D721Med (cell line): ENCODE results near the gene SERPINH1.

Experiments
- DNase-seq: peaks from one replicate; pipeline ENCODE4 v3.0.0; 2011; ENCODE audit warnings: low spot score; ENCODE audit not compliant: insufficient read length
- FAIRE-seq: peaks from 2 replicates; lab custom pipeline; 2011; peaks lifted over from hg19 to GRCh38; lab: Jason Lieb, UNC
- TF ChIP-seq, protein P1 (sequence below): IDR thresholded peaks from 2 replicates; pipeline ENCODE4 v1.5.1; 2012; ENCODE audit warnings: mild to moderate bottlenecking, control low read depth; ENCODE audit not compliant: insufficient read depth; ENCODE audit errors: missing control alignments

SERPINH1 gene

DNA sequence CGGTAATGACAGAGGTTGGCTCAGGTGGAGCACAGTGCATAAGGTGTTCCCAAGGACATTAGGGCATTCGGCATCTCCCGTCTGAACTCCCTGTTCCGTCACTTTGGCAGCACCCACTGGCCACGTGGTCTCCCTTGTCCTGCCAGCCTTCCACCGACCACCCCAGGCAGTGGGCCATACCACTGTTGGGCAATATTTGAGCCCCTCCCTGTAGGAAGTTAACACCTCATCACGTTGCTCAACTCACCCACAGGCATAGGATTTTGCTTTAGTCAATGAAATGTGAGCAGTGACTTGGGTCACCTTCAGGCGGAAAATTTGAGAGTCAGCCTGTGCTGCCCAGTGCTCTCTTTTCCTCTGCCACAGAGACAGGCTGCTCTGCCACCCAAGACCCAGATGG, 44.0 kb downstream of the SERPINH1 start:
- TF ChIP-seq, protein P1, sequence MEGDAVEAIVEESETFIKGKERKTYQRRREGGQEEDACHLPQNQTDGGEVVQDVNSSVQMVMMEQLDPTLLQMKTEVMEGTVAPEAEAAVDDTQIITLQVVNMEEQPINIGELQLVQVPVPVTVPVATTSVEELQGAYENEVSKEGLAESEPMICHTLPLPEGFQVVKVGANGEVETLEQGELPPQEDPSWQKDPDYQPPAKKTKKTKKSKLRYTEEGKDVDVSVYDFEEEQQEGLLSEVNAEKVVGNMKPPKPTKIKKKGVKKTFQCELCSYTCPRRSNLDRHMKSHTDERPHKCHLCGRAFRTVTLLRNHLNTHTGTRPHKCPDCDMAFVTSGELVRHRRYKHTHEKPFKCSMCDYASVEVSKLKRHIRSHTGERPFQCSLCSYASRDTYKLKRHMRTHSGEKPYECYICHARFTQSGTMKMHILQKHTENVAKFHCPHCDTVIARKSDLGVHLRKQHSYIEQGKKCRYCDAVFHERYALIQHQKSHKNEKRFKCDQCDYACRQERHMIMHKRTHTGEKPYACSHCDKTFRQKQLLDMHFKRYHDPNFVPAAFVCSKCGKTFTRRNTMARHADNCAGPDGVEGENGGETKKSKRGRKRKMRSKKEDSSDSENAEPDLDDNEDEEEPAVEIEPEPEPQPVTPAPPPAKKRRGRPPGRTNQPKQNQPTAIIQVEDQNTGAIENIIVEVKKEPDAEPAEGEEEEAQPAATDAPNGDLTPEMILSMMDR = no peak
- DNase-seq (no peak), FAIRE-seq (no peak)

DNA sequence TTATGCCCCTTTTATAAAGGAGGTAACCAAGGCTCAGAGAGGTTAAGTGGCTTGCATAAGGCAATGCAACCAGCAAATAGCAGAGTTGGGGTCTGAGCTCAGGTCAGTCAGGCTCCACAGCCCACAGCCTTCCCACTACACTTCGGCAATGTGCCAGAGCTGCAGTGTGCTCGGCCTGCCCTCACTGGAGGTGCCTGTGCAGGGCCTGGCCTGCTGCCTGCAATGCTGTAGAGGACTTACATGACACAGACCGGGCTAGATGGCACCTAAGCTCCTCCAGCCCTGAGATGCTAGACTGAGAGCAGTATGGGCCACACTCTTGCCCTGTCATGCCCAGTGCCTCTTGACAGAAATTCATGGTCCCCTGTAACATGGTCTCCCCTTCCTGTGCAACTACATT, 49.8 kb downstream of the SERPINH1 start:
- FAIRE-seq (no peak), DNase-seq (no peak)
- TF ChIP-seq, protein P1 = no peak

DNA sequence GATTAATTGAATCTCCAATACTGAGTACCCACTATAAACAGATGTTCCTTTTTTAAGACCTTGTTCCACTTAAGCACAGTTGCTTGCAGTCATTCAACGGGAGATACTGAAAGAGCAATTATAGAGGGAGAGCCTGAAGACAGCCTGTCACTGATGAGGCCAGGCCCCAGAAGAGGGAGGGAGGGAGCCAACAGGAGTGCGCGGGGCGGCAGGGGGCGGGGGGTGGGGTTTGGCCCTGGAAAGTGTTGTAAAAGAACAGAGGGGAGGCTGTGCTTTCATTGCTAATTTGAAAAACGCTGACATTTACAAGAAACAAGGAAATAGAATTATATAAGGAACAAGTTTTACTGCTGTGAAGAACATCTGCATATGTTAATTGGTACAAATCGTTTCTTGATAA, 53.7 kb downstream of the SERPINH1 start:
- FAIRE-seq = no peak
- TF ChIP-seq, protein P1 = no peak
- DNase-seq = no peak

DNA sequence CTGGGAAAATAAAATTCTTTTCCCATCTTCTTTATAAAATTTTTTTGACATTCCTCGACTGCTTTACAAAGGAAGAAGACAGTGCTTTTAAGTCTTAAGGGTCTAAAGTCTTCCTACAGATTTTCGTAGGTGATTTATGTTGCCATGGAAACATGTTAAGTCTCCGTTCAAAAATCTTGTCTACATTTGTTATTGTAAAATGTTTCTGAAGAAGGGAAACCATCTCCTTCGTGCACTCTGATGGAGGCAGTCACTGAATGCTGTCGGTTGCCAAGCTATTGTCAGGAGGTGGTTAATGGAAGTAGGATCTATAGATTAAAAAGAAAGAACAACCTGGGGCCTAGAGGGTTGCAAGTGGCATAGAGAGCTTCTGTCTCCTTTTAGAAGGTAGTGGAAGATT, 54.2 kb downstream of the SERPINH1 start:
- TF ChIP-seq, protein P1 = no peak
- no peak for FAIRE-seq
- no peak for DNase-seq
